HG03175 (cell line): Measurements from ENCODE around the gene ZNF800.
"Not testable (repeated sequence)": the region's sequence is repeated elsewhere in the genome, so short reads cannot be mapped to it uniquely, and the experiment has no call there.

Experiments
- ATAC-seq: cut with Tn5 transposase; IDR thresholded peaks from one replicate; pipeline ENCODE4 v1.9.1; 2021; ENCODE audit warnings: mild to moderate bottlenecking, moderate library complexity; ENCODE audit not compliant: unreplicated experiment

Gene ZNF800

GRCh38 chr7:127392566-127393367 lies at the start of gene ZNF800:
ZNF800 (minus strand) TSS chr7:127392708; CDS start chr7:127391557, 1,151 bp downstream.
- ATAC-seq: peak; percentile 77

- ATAC-seq: no peak
These were observed 47.7 kb upstream of the ZNF800 start for GRCh38 chr7:127440206-127440605.

- ATAC-seq: no peak
These were observed 46.3 kb upstream of the ZNF800 start for GRCh38 chr7:127438836-127439235.

GRCh38 chr7:127437837-127438236 lies 45.3 kb upstream of the ZNF800 start:
- no peak for ATAC-seq

- no peak for ATAC-seq
These were observed 44.7 kb upstream of the ZNF800 start for GRCh38 chr7:127437241-127437640.

- ATAC-seq: not testable (repeated sequence)
These were observed 36.8 kb upstream of the ZNF800 start for GRCh38 chr7:127429281-127429680.

- ATAC-seq: no peak
These were observed 26.7 kb upstream of the ZNF800 start for GRCh38 chr7:127419196-127419595.

GRCh38 chr7:127418459-127418858 lies 26.0 kb upstream of the ZNF800 start:
- ATAC-seq: no peak

GRCh38 chr7:127417346-127417745 lies 24.8 kb upstream of the ZNF800 start:
- peak; percentile 71 for ATAC-seq

GRCh38 chr7:127415060-127415742 lies 22.7 kb upstream of the ZNF800 start:
- ATAC-seq: no peak

GRCh38 chr7:127413962-127414361 lies 21.5 kb upstream of the ZNF800 start:
- ATAC-seq: peak; percentile 77

GRCh38 chr7:127413326-127413725 lies 20.8 kb upstream of the ZNF800 start:
- ATAC-seq: no peak

GRCh38 chr7:127411176-127411575 lies 18.7 kb upstream of the ZNF800 start:
- no peak for ATAC-seq

- no peak for ATAC-seq
These were observed 17.1 kb upstream of the ZNF800 start for GRCh38 chr7:127409629-127410028.

GRCh38 chr7:127404286-127405072 lies 12.0 kb upstream of the ZNF800 start:
- ATAC-seq: peak; percentile 82

GRCh38 chr7:127396184-127396583 lies 3.7 kb upstream of the ZNF800 start:
- ATAC-seq: peak; percentile 53

GRCh38 chr7:127395104-127395503 lies 2.6 kb upstream of the ZNF800 start:
- ATAC-seq: not testable (repeated sequence)

- ATAC-seq: no peak
These were observed 1.0 kb upstream of the ZNF800 start for GRCh38 chr7:127393368-127394058.

GRCh38 chr7:127392182-127392565 lies 334 bp downstream of the ZNF800 start:
- peak; percentile 46 for ATAC-seq

- ATAC-seq: peak; percentile 45
These were observed 822 bp downstream of the ZNF800 start for GRCh38 chr7:127391591-127392181.
